Mesendoderm (in vitro differentiated cells): ENCODE data around the gene PRRG3.
"Not testable (repeated sequence)": the region's sequence is repeated elsewhere in the genome, so short reads cannot be mapped to it uniquely, and the experiment has no call there.

Experiments
- DNase-seq: peaks from one replicate; pipeline ENCODE4 v3.0.0; 2013
- H2AK5ac ChIP-seq: 2 replicates; pipeline ENCODE4 v1.6.1; 2013; ENCODE audit warnings: low read length, inconsistent platforms
- H2BK120ac ChIP-seq: 2 replicates; pipeline ENCODE4 v1.6.1; 2013; ENCODE audit warnings: low read depth, mild to moderate bottlenecking, low read length, moderate library complexity, mixed read lengths
- H2BK15ac ChIP-seq: replicated peaks from 2 replicates; pipeline ENCODE4 v1.6.1; 2013; ENCODE audit warnings: low read depth, mild to moderate bottlenecking, moderate library complexity
- H2BK5ac ChIP-seq: 2 replicates; pipeline ENCODE4 v1.6.1; 2013; ENCODE audit warnings: low read length, inconsistent platforms
- H3K18ac ChIP-seq: 2 replicates; pipeline ENCODE4 v1.6.1; 2013; ENCODE audit warnings: mild to moderate bottlenecking, low read length, mixed read lengths
- H3K23ac ChIP-seq: one replicate; pipeline ENCODE4 v1.6.1; 2013; ENCODE audit warnings: low read length
- H3K27ac ChIP-seq: 2 replicates; pipeline ENCODE4 v1.5.1; 2013; ENCODE audit warnings: low read depth, mild to moderate bottlenecking, inconsistent platforms, low read length, moderate library complexity
- H3K27me3 ChIP-seq: 2 replicates; pipeline ENCODE4 v1.6.1; 2013; ENCODE audit warnings: low read length, control low read depth, mild to moderate bottlenecking, inconsistent platforms; ENCODE audit not compliant: insufficient read depth, poor library complexity
- H3K36me3 ChIP-seq: 2 replicates; pipeline ENCODE4 v1.6.1; 2013; ENCODE audit warnings: low read length, inconsistent platforms; ENCODE audit not compliant: control insufficient read depth, insufficient read depth
- H3K4ac ChIP-seq: one replicate; pipeline ENCODE4 v1.6.1; 2013; ENCODE audit warnings: low read depth, mild to moderate bottlenecking, low read length, moderate library complexity
- H3K4me1 ChIP-seq: 2 replicates; pipeline ENCODE4 v1.6.1; 2013; ENCODE audit warnings: low read depth, low read length, inconsistent platforms; ENCODE audit not compliant: control insufficient read depth
- H3K4me2 ChIP-seq: 2 replicates; pipeline ENCODE4 v1.6.1; 2013; ENCODE audit warnings: low read length
- H3K4me3 ChIP-seq: 2 replicates; pipeline ENCODE4 v1.5.1; 2013; ENCODE audit warnings: mild to moderate bottlenecking, low read length
- H3K56ac ChIP-seq: one replicate; pipeline ENCODE4 v1.6.1; 2013; ENCODE audit warnings: low read length
- H3K79me1 ChIP-seq: 2 replicates; pipeline ENCODE4 v1.6.1; 2013; ENCODE audit warnings: low read length, inconsistent platforms
- H3K79me2 ChIP-seq: 2 replicates; pipeline ENCODE4 v1.6.1; 2013; ENCODE audit warnings: mild to moderate bottlenecking, low read length; ENCODE audit not compliant: control insufficient read depth, insufficient read depth
- H3K9ac ChIP-seq: 2 replicates; pipeline ENCODE4 v1.6.1; 2013; ENCODE audit warnings: low read length, inconsistent platforms
- H4K5ac ChIP-seq: one replicate; pipeline ENCODE4 v1.6.1; 2013; ENCODE audit warnings: low read length
- H4K8ac ChIP-seq: one replicate; pipeline ENCODE4 v1.6.1; 2013; ENCODE audit warnings: low read depth, mild to moderate bottlenecking, control low read depth, low read length, moderate library complexity
- WGBS: extraction: QIAGEN DNeasy Blood & Tissue Kit; methylation state at CpG from one replicate; pipeline ENCODE4 v1.1.7; 2013; ENCODE audit warnings: low lambda C conversion rate, missing lambda C conversion rate; ENCODE audit not compliant: insufficient coverage; ENCODE audit errors: extremely low coverage; 5-methylcytosine and 5-hydroxymethylcytosine counted together

PRRG3 gene

GRCh38 chrX:151687635-151688034 is 7.6 kb upstream of the PRRG3 start:
- no peak overlapping the region for H3K9ac ChIP-seq
- H3K27me3 ChIP-seq, result no peaks in the 10 kb centered on the region
- H3K23ac ChIP-seq, result no peak overlapping the region
- H3K4me1 ChIP-seq, result no peaks in the 10 kb centered on the region
- no peak overlapping the region for H3K4ac ChIP-seq
- H3K27ac ChIP-seq, result no peak overlapping the region
- H4K8ac ChIP-seq, result no peak overlapping the region
- H2AK5ac ChIP-seq, result no peak overlapping the region
- no peaks in the 10 kb centered on the region for H3K79me1 ChIP-seq
- H3K56ac ChIP-seq, result no peak overlapping the region
- no peaks in the 10 kb centered on the region for H3K36me3 ChIP-seq
- no peak overlapping the region for H4K5ac ChIP-seq
- no peaks in the 10 kb centered on the region for H3K79me2 ChIP-seq
- DNase-seq, result no peak
- no peak overlapping the region for H3K18ac ChIP-seq
- no peak overlapping the region for H3K4me2 ChIP-seq
- no peak overlapping the region for H2BK5ac ChIP-seq
- no peak overlapping the region for H2BK120ac ChIP-seq
- no peak overlapping the region for H3K4me3 ChIP-seq
- H2BK15ac ChIP-seq, result no peak overlapping the region

GRCh38 chrX:151688695-151689094 is 6.6 kb upstream of the PRRG3 start:
- H3K36me3 ChIP-seq, result no peaks in the 10 kb centered on the region
- no peak overlapping the region for H3K4me3 ChIP-seq
- H3K18ac ChIP-seq, result no peak overlapping the region
- H3K56ac ChIP-seq, result no peak overlapping the region
- H3K27ac ChIP-seq, result no peak overlapping the region
- no peaks in the 10 kb centered on the region for H3K79me1 ChIP-seq
- H3K4ac ChIP-seq, result no peak overlapping the region
- no peak for DNase-seq
- no peaks in the 10 kb centered on the region for H3K79me2 ChIP-seq
- H3K23ac ChIP-seq, result no peak overlapping the region
- H3K4me1 ChIP-seq, result no peaks in the 10 kb centered on the region
- no peak overlapping the region for H2BK120ac ChIP-seq
- H3K9ac ChIP-seq, result no peak overlapping the region
- H3K4me2 ChIP-seq, result no peak overlapping the region
- no peak overlapping the region for H2BK15ac ChIP-seq
- H2BK5ac ChIP-seq, result no peak overlapping the region
- no peak overlapping the region for H4K8ac ChIP-seq
- H3K27me3 ChIP-seq, result no peaks in the 10 kb centered on the region
- no peak overlapping the region for H2AK5ac ChIP-seq
- no peak overlapping the region for H4K5ac ChIP-seq

GRCh38 chrX:151692825-151693224 is 2.4 kb upstream of the PRRG3 start:
- Histone ChIP-seq H4K5ac (no peak overlapping the region), H4K8ac (no peak overlapping the region), H3K56ac (no peak overlapping the region), H3K27ac (no peak overlapping the region), H3K23ac (no peak overlapping the region), H3K18ac (no peak overlapping the region), H2BK5ac (no peak overlapping the region), H3K36me3 (no peaks in the 10 kb centered on the region), H3K27me3 (no peaks in the 10 kb centered on the region), H3K79me1 (no peaks in the 10 kb centered on the region), H3K4me3 (no peak overlapping the region), H2BK15ac (no peak overlapping the region), H3K79me2 (no peaks in the 10 kb centered on the region), H2AK5ac (no peak overlapping the region), H3K4me2 (no peak overlapping the region), H3K4me1 (no peaks in the 10 kb centered on the region), H3K4ac (no peak overlapping the region), H3K9ac (no peak overlapping the region), H2BK120ac (no peak overlapping the region)
- WGBS, result no CpG with 5 or more reads among the region's 6 CpGs
- no peak for DNase-seq

- Histone ChIP-seq H3K4me3 (no peak overlapping the region), H3K56ac (no peak overlapping the region)
- no CpG with 5 or more reads among the region's 12 CpGs for WGBS
Observed at GRCh38 chrX:151694121-151694520, 1.1 kb upstream of the PRRG3 start.

GRCh38 chrX:151695583-151696340 is 504 bp downstream of the PRRG3 start:
- no CpG with 5 or more reads among the region's 19 CpGs for WGBS
- no peaks in the 10 kb centered on the region for H3K36me3 ChIP-seq
- H3K56ac ChIP-seq, result peak overlapping the region; percentile 42
- no peak overlapping the region for H4K8ac ChIP-seq
- no peak overlapping the region for H3K27ac ChIP-seq
- H3K79me1 ChIP-seq, result no peaks in the 10 kb centered on the region
- no peaks in the 10 kb centered on the region for H3K4me1 ChIP-seq
- H2BK5ac ChIP-seq, result no peak overlapping the region
- H3K79me2 ChIP-seq, result no peaks in the 10 kb centered on the region
- no peak overlapping the region for H3K4ac ChIP-seq
- no peak overlapping the region for H3K4me3 ChIP-seq
- DNase-seq, result peak; percentile 10
- peak overlapping the region; percentile 46 for H3K4me2 ChIP-seq
- no peak overlapping the region for H3K18ac ChIP-seq
- H2AK5ac ChIP-seq, result no peak overlapping the region
- H3K23ac ChIP-seq, result no peak overlapping the region
- H3K27me3 ChIP-seq, result no peaks in the 10 kb centered on the region
- H3K9ac ChIP-seq, result peak overlapping the region; percentile 54
- H4K5ac ChIP-seq, result no peak overlapping the region
- H2BK15ac ChIP-seq, result no peak overlapping the region
- no peak overlapping the region for H2BK120ac ChIP-seq

More at GRCh38 chrX:151694121-151694520, 1.1 kb upstream of the PRRG3 start:
- peak; percentile 1 for DNase-seq
- no peaks in the 10 kb centered on the region for H3K27me3 ChIP-seq
- H3K23ac ChIP-seq, result no peak overlapping the region
- H2AK5ac ChIP-seq, result no peak overlapping the region
- no peaks in the 10 kb centered on the region for H3K4me1 ChIP-seq
- H2BK120ac ChIP-seq, result no peak overlapping the region
- no peak overlapping the region for H3K4ac ChIP-seq
- H2BK15ac ChIP-seq, result no peak overlapping the region
- H4K8ac ChIP-seq, result no peak overlapping the region
- H4K5ac ChIP-seq, result no peak overlapping the region
- H3K79me1 ChIP-seq, result no peaks in the 10 kb centered on the region
- H3K18ac ChIP-seq, result no peak overlapping the region
- H3K4me2 ChIP-seq, result no peak overlapping the region
- no peak overlapping the region for H3K27ac ChIP-seq
- H3K79me2 ChIP-seq, result no peaks in the 10 kb centered on the region
- H2BK5ac ChIP-seq, result no peak overlapping the region
- H3K9ac ChIP-seq, result no peak overlapping the region
- no peaks in the 10 kb centered on the region for H3K36me3 ChIP-seq

- not testable (repeated sequence) for H3K23ac ChIP-seq, H3K27me3 ChIP-seq, H3K4me3 ChIP-seq, H2AK5ac ChIP-seq, H4K8ac ChIP-seq, H3K4me1 ChIP-seq, H3K4ac ChIP-seq, H4K5ac ChIP-seq, H3K36me3 ChIP-seq, H3K18ac ChIP-seq, H2BK15ac ChIP-seq, H2BK120ac ChIP-seq, H3K9ac ChIP-seq, H3K56ac ChIP-seq, H3K27ac ChIP-seq, DNase-seq, H3K79me2 ChIP-seq, H3K79me1 ChIP-seq, H3K4me2 ChIP-seq, H2BK5ac ChIP-seq
- WGBS, result no CpG with 5 or more reads among the region's 8 CpGs
Observed at GRCh38 chrX:151697082-151697481, 1.8 kb downstream of the PRRG3 start.
